Measurements from ENCODE around the gene KLK4. TPM values are rescaled to one million over a fixed set of nuclear protein-coding genes. Genes with fewer than 3 reads are reported as not detected.

Gene KLK4, protein sequence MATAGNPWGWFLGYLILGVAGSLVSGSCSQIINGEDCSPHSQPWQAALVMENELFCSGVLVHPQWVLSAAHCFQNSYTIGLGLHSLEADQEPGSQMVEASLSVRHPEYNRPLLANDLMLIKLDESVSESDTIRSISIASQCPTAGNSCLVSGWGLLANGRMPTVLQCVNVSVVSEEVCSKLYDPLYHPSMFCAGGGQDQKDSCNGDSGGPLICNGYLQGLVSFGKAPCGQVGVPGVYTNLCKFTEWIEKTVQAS
- not detected for total RNA-seq

DNA sequence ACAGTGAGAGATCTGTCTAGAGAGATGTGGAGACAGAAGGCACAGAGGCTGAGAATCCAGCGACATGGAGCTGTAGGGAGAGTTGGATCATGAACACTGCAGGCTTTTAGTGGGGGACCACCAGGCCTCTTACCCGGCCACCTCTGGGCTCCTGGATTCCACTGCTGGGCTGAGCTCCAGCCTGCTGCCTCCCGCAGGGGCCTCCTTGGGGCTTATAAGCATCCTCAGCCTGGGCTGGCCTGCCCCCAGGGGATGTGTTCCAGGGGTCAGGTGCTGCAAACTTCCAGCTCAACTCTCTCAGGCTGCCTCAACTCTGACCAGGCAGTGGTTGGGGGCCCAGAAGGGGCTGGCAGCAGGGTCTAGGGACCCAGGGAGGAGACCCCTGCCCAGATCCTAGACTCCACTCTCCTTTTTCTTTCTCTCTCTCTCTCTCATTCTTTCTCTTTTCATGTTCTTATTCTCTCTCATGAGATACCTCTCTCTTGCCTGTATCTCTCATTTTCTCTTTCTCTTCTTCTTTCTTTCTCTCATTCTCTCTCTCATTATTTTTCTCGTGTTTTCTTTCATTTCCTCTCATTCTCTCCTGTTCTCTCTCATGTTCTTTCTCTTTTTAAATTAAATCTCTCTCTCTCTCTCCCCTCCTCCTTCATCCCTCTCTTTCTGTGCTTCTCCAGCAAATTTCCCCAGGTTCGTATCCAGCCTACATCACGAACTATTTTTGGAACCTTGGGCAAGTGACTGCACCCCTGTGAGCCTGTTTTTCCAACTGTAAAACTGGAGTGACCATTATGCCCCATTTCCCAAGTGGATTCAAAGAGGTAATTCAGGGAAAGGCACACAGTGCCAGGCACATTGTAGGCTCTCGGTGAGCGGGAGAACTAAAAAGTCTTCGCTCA is at the start of gene KLK4:
Gene KLK4, minus strand, starts transcription at position 190 of the 896 bp plus-strand sequence. CDS start 657 bp downstream, outside the sequence.
- Mint-ChIP-seq H3K9me3 (no peaks in the 10 kb centered on the region), H3K4me1 (no peaks in the 10 kb centered on the region), H3K27me3 (peaks cover 40% of the 10 kb centered on the region), H3K36me3 (no peaks in the 10 kb centered on the region), H3K4me3 (no peak within 1 kb of the TSS), H3K27ac (no peak within 1 kb of the TSS)
- POLR2A ChIA-PET: no interaction called here
- ATAC-seq (ENCODE audit: low read depth): no peak
- no peak for DNase-seq

DNA sequence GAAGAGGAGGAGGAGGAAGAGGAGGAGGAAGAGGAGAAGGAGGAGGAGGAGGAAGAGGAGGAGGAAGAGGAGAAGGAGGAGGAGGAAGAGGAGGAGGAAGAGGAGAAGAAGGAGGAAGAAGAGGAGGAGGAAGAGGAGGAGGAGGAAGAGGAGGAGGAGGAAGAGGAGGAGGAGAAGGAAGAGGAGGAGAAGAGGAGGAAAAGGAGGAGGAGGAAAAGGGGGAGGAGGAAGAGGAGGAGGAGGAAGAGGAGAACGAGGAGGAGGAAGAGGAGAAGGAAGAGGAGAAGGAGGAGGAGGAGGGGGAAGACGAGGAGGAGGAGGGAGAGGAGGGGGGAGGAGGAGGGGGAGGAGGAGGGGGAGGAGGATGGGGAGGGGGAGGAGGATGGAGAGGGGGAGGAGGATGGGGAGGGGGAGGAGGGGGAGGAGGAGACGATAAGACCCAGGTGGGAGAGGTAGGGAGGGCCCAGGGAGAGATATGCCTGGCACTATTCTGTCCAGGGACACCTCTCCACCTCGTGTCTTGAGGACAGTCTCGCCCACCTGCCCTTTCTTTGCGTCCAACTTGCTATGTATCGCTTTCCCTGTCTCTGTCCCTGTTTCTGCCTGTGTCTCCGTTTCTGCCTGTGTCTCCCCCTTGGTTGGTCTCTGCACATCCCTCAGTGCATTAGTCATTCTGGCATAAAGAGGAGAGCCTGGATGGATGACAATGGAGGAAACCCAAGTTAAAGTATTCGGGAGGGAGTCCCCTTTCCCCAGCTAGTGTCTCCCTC is 48.7 kb upstream of the KLK4 start:
- Mint-ChIP-seq H3K27ac (no peak overlapping the region), H3K9me3 (no peaks in the 10 kb centered on the region), H3K27me3 (peaks cover 5% of the 10 kb centered on the region), H3K4me1 (no peaks in the 10 kb centered on the region), H3K4me3 (no peak overlapping the region), H3K36me3 (no peaks in the 10 kb centered on the region)
- POLR2A ChIA-PET: no interaction called here
- ATAC-seq (ENCODE audit: low read depth) (no peak), DNase-seq (no peak)

DNA sequence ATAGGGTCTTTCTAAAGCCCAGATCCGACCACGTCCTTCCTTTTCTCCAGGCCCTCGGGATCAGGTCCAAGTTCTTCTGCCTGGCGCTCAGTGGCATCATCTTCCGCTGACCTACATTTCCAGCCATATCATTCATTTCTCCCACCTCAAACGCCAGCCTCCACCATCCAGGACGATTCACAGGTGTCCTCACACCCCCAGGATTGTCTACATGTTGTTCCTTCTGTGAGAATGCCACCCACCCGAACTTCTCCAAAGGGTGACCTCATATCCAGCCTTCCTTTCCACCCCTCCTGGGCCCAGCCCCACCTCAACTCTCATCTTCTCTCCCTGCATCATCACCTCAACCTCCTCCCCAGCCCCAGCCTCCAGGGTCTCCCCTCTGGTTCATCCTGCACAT is 46.4 kb upstream of the KLK4 start:
- POLR2A ChIA-PET: no interaction called here
- H3K4me1 Mint-ChIP-seq: no peaks in the 10 kb centered on the region
- peaks cover 2% of the 10 kb centered on the region for H3K27me3 Mint-ChIP-seq

DNA sequence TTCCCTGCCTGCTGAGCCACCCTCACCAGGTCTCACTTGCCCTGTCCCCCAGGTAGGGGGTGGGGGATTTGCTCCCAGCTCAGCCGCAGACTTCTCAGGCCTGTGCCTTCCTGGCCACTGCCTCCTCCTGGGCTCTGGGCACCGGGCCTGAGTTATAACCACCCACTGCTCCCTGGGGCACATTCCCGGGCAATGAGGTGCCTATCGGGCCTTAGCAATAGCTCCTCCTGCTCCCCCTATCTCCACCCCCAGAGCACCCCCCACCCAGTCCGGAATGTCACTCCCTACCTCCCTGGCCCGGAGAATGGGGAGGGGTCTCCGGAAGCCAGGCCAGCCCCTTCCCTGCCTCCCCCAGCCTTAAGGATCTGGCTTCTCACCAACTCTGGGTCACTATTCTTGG is 41.7 kb upstream of the KLK4 start, which contains the start of gene KLK5:
Gene KLK5, minus strand, starts transcription at position 129 of the 400 bp plus-strand sequence. CDS start 381 bp downstream, outside the sequence.
- POLR2A ChIA-PET: no interaction called here
- Mint-ChIP-seq H3K27me3 (peaks cover 5% of the 10 kb centered on the region), H3K36me3 (no peaks in the 10 kb centered on the region), H3K9me3 (no peaks in the 10 kb centered on the region), H3K27ac (no peak within 1 kb of the TSS), H3K4me1 (no peaks in the 10 kb centered on the region), H3K4me3 (no peak within 1 kb of the TSS)
- DNase-seq: no peak
- ATAC-seq (ENCODE audit: low read depth): no peak

More for the DNA sequence above, 46.4 kb upstream of the KLK4 start:
- Mint-ChIP-seq H3K36me3 (no peaks in the 10 kb centered on the region), H3K27ac (peak overlapping the region; percentile 36), H3K4me3 (no peak overlapping the region), H3K9me3 (no peaks in the 10 kb centered on the region)
- DNase-seq (no peak), ATAC-seq (ENCODE audit: low read depth) (no peak)

DNA sequence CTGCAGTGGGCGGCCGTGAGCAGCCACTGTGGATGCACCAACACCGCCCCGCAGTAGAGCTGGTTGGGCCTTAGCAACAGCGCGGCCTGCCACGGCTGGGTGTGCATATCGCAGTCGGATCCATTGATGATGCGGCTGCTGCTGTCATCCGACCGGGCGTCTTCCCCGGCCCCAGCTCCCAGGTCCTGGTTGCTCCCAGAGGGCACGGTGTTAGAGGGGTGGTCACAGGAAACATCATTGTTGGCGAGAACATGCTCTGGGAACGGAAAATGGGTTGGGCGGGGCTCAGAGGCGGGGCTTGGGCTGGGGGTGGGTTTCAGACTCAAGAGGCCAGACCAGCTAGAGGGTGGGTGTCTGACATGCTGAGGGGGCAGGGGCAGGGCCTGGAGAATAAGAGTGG is 38.7 kb upstream of the KLK4 start:
- Mint-ChIP-seq H3K27ac (no peak overlapping the region), H3K27me3 (peaks cover 9% of the 10 kb centered on the region), H3K4me3 (no peak overlapping the region)

DNA sequence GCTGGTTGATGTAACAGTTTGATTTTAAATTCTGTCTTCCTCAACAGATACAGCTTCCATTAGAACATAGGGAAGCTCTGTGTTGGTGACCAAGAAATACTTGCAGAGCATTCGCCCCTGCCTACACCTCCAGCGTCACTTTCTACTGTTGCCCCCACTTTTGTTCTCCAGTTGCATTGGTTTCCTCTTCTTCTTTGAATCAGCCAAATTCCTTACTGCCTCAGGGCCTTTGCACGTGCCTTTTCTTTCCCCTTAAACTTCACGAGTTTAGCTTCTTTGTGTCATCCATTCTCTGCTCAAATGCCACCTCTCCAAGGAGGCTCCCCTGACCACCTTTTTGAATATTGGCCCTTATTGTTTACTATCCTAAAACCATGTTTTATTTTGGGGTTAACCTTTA is 35.9 kb upstream of the KLK4 start:
- POLR2A ChIA-PET: no interaction called here
- DNase-seq (no peak), ATAC-seq (ENCODE audit: low read depth) (no peak)
- no peaks in the 10 kb centered on the region for H3K4me1 Mint-ChIP-seq
- H3K9me3 Mint-ChIP-seq: no peaks in the 10 kb centered on the region
- H3K27ac Mint-ChIP-seq: no peak overlapping the region
- H3K4me3 Mint-ChIP-seq: no peak overlapping the region
- no peaks in the 10 kb centered on the region for H3K36me3 Mint-ChIP-seq
- peaks cover 9% of the 10 kb centered on the region for H3K27me3 Mint-ChIP-seq

More for the DNA sequence above, 38.7 kb upstream of the KLK4 start:
- POLR2A ChIA-PET: no interaction called here
- ATAC-seq (ENCODE audit: low read depth) (no peak), DNase-seq (no peak)
- Mint-ChIP-seq H3K9me3 (no peaks in the 10 kb centered on the region), H3K36me3 (no peaks in the 10 kb centered on the region), H3K4me1 (no peaks in the 10 kb centered on the region)

DNA sequence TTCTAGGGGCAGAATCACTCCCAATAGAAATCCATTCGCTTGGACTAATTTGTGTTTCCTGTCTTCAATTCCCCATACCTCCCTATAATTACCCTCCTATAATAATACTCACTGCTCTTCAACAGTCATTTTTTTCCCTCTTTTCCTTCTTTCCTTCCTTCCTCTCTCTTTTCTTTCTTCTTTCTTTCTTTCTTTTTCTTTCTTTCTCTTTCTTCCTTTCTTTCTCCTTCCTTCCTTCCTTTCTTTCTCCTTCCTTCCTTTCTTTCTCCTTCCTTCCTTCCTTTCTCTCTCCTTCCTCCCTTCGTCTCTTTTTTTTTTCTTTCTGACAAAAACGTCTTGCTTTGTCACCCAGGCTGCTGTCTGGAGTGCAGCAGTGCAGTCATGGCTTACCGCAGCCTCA is 33.6 kb upstream of the KLK4 start:
- H3K4me3 Mint-ChIP-seq: no peak overlapping the region
- no peak overlapping the region for H3K27ac Mint-ChIP-seq
- H3K36me3 Mint-ChIP-seq: no peaks in the 10 kb centered on the region
- POLR2A ChIA-PET: no interaction called here
- DNase-seq (no peak), ATAC-seq (ENCODE audit: low read depth) (no peak)
- H3K4me1 Mint-ChIP-seq: no peaks in the 10 kb centered on the region
- peaks cover 9% of the 10 kb centered on the region for H3K27me3 Mint-ChIP-seq
- no peaks in the 10 kb centered on the region for H3K9me3 Mint-ChIP-seq

DNA sequence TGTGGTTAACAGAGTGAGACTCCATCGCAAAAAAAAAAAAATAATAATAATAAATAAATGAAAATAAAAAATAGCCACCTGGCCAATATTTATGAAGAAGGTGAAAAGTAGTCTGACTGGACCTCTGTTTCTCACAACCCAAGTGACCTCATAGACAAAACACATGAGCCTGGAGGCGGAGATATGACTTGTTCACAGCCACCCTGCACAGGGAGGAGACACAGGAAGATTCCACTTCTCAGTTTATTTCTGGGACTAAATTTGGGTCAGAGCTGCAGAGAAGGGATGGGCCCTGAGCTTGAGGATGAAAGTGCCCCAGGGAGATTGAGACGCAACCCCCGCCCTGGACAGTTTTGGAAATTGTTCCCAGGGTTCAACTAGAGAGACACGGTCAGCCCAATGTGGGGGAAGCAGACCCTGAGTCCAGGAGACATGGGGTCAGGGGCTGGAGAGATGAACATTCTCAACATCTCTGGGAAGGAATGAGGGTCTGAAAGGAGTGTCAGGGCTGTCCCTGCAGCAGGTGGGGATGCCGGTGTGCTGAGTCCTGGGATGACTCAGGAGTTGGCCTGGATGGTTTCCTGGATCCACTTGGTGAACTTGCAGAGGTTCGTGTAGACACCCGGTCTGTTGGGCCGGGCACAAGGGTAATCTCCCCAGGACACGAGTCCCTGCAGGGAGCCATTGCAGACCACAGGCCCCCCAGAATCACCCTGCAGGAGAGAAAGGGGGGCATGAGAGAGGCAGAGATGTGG is 32.1 kb upstream of the KLK4 start:
- Mint-ChIP-seq H3K27ac (no peak overlapping the region), H3K36me3 (no peaks in the 10 kb centered on the region), H3K27me3 (peaks cover 4% of the 10 kb centered on the region), H3K9me3 (no peaks in the 10 kb centered on the region), H3K4me1 (no peaks in the 10 kb centered on the region), H3K4me3 (no peak overlapping the region)
- DNase-seq (no peak), ATAC-seq (ENCODE audit: low read depth) (no peak)
- POLR2A ChIA-PET: no interaction called here

DNA sequence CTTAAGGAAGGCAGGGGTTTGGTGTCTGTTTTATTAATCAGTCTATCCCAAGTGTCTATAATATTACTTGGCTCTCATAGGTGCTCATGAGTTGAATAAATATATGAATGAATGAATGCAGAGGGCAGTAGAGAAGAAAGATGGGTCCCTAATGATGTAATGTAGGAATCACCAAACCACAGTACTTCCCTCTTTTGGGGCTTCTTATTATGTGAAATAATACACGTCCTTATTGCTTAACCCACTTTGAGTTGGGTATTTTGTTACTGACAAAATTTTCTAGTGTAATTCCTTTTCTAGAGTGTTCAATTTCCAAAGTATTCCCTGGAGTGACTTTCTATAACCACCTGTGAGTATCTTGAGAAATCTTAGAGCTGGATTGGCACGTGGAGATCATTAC is 28.4 kb upstream of the KLK4 start:
- H3K4me3 Mint-ChIP-seq: no peak overlapping the region
- POLR2A ChIA-PET: no interaction called here
- no peaks in the 10 kb centered on the region for H3K9me3 Mint-ChIP-seq
- no peaks in the 10 kb centered on the region for H3K4me1 Mint-ChIP-seq
- DNase-seq (no peak), ATAC-seq (ENCODE audit: low read depth) (no peak)
- H3K36me3 Mint-ChIP-seq: no peaks in the 10 kb centered on the region
- H3K27ac Mint-ChIP-seq: no peak overlapping the region
- H3K27me3 Mint-ChIP-seq: no peaks in the 10 kb centered on the region

DNA sequence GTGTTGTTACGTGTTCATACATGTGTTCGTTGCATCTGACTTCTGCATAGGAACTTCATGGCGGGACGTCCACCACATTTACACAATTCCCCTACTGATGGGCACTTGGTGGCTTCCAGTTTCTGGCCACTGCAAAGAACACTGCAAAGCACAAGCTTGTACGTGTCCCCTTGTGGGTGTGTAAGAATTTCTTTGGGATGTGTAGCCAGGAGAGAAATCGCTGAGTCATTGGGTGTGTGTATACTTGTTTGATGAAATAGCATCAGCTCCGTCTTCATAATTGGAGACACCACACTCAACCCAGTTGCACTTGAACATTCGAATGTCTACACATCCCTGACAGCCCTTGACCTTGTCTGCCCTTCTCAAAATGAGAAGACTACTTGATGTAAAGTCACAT is 22.4 kb upstream of the KLK4 start:
- H3K27ac Mint-ChIP-seq: no peak overlapping the region
- H3K9me3 Mint-ChIP-seq: no peaks in the 10 kb centered on the region
- ATAC-seq (ENCODE audit: low read depth) (no peak), DNase-seq (no peak)
- no peak overlapping the region for H3K4me3 Mint-ChIP-seq
- peaks cover 24% of the 10 kb centered on the region for H3K27me3 Mint-ChIP-seq
- H3K4me1 Mint-ChIP-seq: peaks cover 4% of the 10 kb centered on the region
- H3K36me3 Mint-ChIP-seq: no peaks in the 10 kb centered on the region
- POLR2A ChIA-PET: no interaction called here

DNA sequence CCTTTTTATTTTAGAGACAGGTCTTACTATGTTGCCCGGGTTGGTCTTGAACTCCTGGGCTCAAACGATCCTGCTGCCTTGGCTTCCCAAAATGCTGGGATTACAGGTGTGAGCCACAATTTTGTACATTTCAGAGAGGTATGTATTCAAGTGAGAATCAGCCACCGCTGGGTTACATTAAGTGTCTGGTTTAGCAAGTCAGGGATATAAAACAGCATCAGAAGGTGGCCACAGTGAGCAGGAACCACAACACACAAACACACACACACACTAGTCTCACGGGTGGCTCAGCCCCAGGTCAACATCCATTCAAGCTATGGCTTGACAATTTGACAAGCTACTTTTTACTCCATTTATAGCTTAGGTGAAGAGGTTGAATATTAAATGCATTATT is 21.5 kb upstream of the KLK4 start:
- POLR2A ChIA-PET: no interaction called here
- DNase-seq (no peak), ATAC-seq (ENCODE audit: low read depth) (no peak)
- Mint-ChIP-seq H3K27me3 (peaks cover 24% of the 10 kb centered on the region), H3K4me1 (peaks cover 4% of the 10 kb centered on the region), H3K27ac (no peak overlapping the region), H3K9me3 (no peaks in the 10 kb centered on the region), H3K4me3 (no peak overlapping the region), H3K36me3 (no peaks in the 10 kb centered on the region)

DNA sequence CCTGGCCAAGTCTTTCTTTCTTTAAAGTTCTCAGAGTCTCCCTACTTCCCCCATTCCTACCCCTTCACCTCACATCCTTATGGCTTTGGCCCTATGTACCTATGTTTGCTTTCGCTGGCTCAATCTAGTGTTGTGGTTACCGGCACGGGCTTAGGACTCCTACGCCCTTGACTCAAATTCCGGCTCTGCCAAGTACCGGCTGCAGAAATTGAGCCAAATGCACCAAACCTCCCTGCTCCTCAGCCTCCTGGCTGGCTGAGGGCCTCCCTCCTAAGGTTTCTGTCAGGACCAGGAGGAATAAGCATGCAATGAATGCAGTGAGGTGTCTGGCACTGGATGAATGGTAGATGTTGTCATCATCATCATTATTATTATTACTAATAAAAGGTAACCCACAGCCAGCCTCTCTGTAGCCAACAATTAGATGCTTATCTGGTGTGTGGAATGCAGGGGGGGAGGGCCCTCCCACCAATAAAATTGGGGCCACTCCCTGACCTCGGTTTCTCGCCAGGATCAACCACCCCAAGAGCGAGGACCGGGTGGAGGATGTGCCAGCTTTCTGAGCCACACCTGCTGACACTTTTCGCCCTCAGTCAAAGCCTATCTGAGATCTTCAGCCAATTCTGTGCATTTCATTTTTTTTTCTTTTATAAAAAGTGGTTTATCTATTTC is 21.0 kb upstream of the KLK4 start:
- POLR2A ChIA-PET: interaction anchor here (0.6 kb wide), 1 partner anchor 200 kb away, joined by 5 read pairs; no protein-coding TSS in a partner anchor
- Mint-ChIP-seq H3K36me3 (no peaks in the 10 kb centered on the region), H3K9me3 (no peaks in the 10 kb centered on the region), H3K27me3 (peaks cover 24% of the 10 kb centered on the region), H3K27ac (no peak overlapping the region), H3K4me1 (peaks cover 4% of the 10 kb centered on the region), H3K4me3 (no peak overlapping the region)
- ATAC-seq (ENCODE audit: low read depth) (no peak), DNase-seq (no peak)

All from activated naive CD8-positive, alpha-beta T cell treated with anti-CD3 and anti-CD28 coated beads, Interleukin-2, amount 10 ng/mL, durations not matched to agents 7 days and 5 days (primary cell).